ENCODE results near the gene HIVEP2.

HIVEP2 gene

DNA sequence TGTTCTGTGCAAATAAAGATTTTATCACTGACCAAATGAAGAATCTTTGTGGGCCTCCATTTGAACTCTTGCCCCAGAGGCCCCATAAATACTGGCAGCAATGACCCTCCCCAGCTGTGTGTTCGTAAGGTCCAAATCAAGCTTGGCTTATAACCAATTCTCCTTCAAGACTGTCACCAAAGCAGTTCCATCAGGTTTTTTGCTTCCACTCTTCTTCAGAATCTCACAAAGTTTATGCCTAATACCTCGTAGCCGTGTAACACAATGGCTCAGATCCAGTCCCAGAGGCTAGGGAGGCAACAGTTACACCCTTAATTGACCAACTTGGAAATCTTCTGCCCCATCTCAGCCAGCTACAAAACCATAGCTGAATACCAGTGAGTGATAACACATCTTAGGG lies 120.5 kb downstream of the HIVEP2 start:
- peaks cover 0 to 6% (median 4%) of the 10 kb centered on the region in 11 experiments; a peak in 3 of 22 replicates for H3K9me3 ChIP-seq (replicated peaks in 1 of 11)

DNA sequence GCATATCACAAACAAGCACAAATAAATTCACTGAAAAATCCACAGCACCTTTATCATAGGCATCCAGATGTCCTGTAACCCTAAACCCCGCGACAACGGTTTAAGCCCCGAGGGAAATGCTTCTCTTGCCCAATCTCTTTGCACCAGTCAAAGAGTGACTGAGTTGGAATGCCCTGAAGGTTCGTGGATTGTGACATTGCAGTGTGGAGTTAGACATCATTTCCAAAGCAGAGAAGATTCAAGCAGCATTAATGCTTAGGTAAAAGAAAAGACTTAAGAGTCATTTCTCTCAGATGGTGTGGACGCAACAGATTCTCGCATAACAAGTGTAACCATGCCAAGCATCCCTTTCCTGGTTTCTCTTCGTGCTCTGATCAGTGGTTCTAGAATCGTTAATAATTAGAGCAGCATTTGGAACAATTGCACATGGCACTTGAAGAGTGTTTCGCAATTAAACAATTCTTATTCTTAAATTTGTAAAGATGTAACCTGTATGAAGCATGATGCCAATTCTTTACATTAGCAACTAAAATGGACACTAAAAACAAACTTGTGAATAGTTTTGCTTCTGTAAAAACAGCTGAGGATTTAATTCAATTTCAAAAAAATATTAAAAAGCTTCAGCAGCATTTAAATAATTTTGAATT lies 121.6 kb downstream of the HIVEP2 start:
- peak overlapping the region in 3 of 11 experiments; percentile 10 to 41 (median 35); a peak in 2 of 22 replicates for H3K27ac ChIP-seq
- H3K4me1 ChIP-seq = peaks cover 28 to 54% (median 44%) of the 10 kb centered on the region in 10 experiments
- no peak overlapping the region for H3K9ac ChIP-seq
- no peak overlapping the region for H3K4me3 ChIP-seq
- TF ChIP-seq Cebpa-rat (IDR thresholded peaks at IDR 0.05) = peak in 7 of 11 experiments; percentile 32 to 72 (median 59); a peak in 8 of 22 replicates
- H3K4me2 ChIP-seq = peak overlapping the region in 7 of 11 experiments; percentile 8 to 33 (median 22); a peak in 11 of 22 replicates
- peaks cover 0 to 21% (median 0%) of the 10 kb centered on the region in 11 experiments; a peak in 4 of 22 replicates for H4K20me1 ChIP-seq
- peaks cover 0 to 6% (median 4%) of the 10 kb centered on the region in 11 experiments; a peak in 3 of 22 replicates for H3K9me3 ChIP-seq (replicated peaks in 1 of 11)
- no peaks in the 10 kb centered on the region for H3K27me3 ChIP-seq
- H3K36me3 ChIP-seq = peaks cover 0 to 40% (median 15%) of the 10 kb centered on the region in 11 experiments; a peak in 13 of 22 replicates

More for the DNA sequence above, 120.5 kb downstream of the HIVEP2 start:
- peaks cover 0 to 48% (median 18%) of the 10 kb centered on the region in 11 experiments; a peak in 14 of 22 replicates for H3K36me3 ChIP-seq
- no peak overlapping the region for H3K4me2 ChIP-seq
- H4K20me1 ChIP-seq = peaks cover 0 to 21% (median 0%) of the 10 kb centered on the region in 11 experiments; a peak in 4 of 22 replicates
- TF ChIP-seq Cebpa-rat (IDR thresholded peaks at IDR 0.05) = no peak
- H3K4me3 ChIP-seq = no peak overlapping the region
- H3K4me1 ChIP-seq = peaks cover 27 to 49% (median 39%) of the 10 kb centered on the region in 10 experiments
- H3K27me3 ChIP-seq = no peaks in the 10 kb centered on the region
- no peak overlapping the region for H3K9ac ChIP-seq
- H3K27ac ChIP-seq = no peak overlapping the region

DNA sequence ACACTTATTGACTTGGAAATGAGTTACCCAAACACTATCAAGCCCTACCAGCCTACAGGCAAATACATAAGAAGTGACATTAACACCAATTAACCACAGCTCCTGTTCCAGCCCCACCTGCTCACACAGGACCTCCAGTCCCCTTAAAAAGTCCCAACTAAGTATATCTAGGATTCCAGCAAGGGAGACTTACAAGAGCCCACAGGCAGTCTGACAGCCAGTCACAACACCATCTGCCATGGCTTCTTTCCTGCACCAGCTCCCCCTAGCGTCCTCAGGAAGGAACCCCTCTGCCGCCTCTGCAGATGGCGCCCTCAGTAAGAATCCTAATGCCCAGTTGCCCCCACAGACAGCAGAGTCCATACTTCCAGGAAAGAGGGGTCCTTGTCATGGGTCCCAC lies 122.1 kb downstream of the HIVEP2 start:
- Histone ChIP-seq H3K9me3 (replicated peaks in 1 of 11) (peaks cover 0 to 6% (median 4%) of the 10 kb centered on the region in 11 experiments; a peak in 3 of 22 replicates), H3K4me3 (no peak overlapping the region), H3K27ac (peak overlapping the region in 4 of 11 experiments; percentile 2 to 41 (median 22); a peak in 2 of 22 replicates), H3K36me3 (peaks cover 0 to 37% (median 15%) of the 10 kb centered on the region in 11 experiments; a peak in 13 of 22 replicates), H3K4me1 (peaks cover 28 to 54% (median 45%) of the 10 kb centered on the region in 10 experiments), H3K9ac (no peak overlapping the region), H4K20me1 (peaks cover 0 to 21% (median 0%) of the 10 kb centered on the region in 11 experiments; a peak in 4 of 22 replicates), H3K27me3 (no peaks in the 10 kb centered on the region), H3K4me2 (peak overlapping the region in 8 of 11 experiments; percentile 8 to 33 (median 20); a peak in 12 of 22 replicates)
- TF ChIP-seq Cebpa-rat (IDR thresholded peaks at IDR 0.05) = no peak

DNA sequence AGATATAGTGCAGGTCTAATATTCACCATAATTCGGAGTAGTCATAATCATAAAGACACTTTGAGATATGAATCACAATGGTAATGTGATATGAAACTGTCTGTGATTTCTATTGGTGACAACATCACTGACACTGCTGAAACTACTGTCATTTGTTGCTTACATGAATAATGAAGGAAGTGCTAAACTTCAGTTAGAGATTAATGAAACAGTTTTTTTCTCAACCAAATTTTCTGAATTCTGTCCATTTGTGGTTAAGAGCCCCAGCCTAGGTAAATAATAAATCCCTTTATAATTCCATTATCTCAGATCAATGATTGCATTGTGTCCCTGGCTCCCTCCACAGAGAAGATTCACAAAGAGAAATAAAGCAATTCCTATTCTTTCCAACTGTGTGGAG lies 122.6 kb downstream of the HIVEP2 start:
- Histone ChIP-seq H4K20me1 (peaks cover 0 to 21% (median 0%) of the 10 kb centered on the region in 11 experiments; a peak in 4 of 22 replicates), H3K36me3 (peaks cover 0 to 35% (median 15%) of the 10 kb centered on the region in 11 experiments; a peak in 13 of 22 replicates), H3K9ac (no peak overlapping the region), H3K9me3 (replicated peaks in 1 of 11) (peaks cover 0 to 6% (median 4%) of the 10 kb centered on the region in 11 experiments; a peak in 3 of 22 replicates), H3K4me1 (peaks cover 28 to 52% (median 45%) of the 10 kb centered on the region in 10 experiments), H3K27ac (peak overlapping the region in 4 of 11 experiments; percentile 2 to 41 (median 22); a peak in 2 of 22 replicates), H3K4me2 (peak overlapping the region in 8 of 11 experiments; percentile 8 to 33 (median 20); a peak in 10 of 22 replicates), H3K4me3 (no peak overlapping the region), H3K27me3 (no peaks in the 10 kb centered on the region)
- TF ChIP-seq Cebpa-rat (IDR thresholded peaks at IDR 0.05) = no peak

DNA sequence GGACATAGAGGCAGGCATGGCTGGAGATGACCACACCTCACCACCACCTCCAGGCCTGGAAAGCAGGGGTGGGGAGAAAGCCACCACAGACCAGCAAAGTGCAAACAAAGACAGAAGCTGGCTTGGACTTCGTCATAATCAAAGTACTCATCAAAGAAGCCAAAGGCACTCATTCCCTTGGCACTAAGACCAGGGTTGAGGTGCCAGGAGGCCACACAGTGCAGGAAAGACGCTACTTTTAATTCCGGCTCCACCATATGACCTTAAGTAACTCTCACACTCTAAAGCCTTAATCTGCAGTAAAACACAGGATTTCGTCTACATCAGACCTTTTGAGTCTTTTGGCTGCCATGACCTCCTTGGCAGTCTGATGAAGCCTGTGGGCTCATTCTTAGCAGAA lies 123.1 kb downstream of the HIVEP2 start:
- Histone ChIP-seq H3K27me3 (no peaks in the 10 kb centered on the region), H3K4me1 (peaks cover 28 to 49% (median 44%) of the 10 kb centered on the region in 10 experiments), H4K20me1 (peaks cover 0 to 21% (median 0%) of the 10 kb centered on the region in 11 experiments; a peak in 4 of 22 replicates), H3K9me3 (replicated peaks in 1 of 11) (peaks cover 0 to 6% (median 4%) of the 10 kb centered on the region in 11 experiments; a peak in 3 of 22 replicates), H3K4me2 (peak overlapping the region in 10 of 11 experiments; percentile 30 to 95 (median 85); a peak in 18 of 22 replicates), H3K9ac (no peak overlapping the region), H3K36me3 (peaks cover 0 to 34% (median 15%) of the 10 kb centered on the region in 11 experiments; a peak in 12 of 22 replicates), H3K4me3 (no peak overlapping the region), H3K27ac (peak overlapping the region in 4 of 11 experiments; percentile 6 to 55 (median 28); a peak in 3 of 22 replicates)
- TF ChIP-seq Cebpa-rat (IDR thresholded peaks at IDR 0.05) = no peak

DNA sequence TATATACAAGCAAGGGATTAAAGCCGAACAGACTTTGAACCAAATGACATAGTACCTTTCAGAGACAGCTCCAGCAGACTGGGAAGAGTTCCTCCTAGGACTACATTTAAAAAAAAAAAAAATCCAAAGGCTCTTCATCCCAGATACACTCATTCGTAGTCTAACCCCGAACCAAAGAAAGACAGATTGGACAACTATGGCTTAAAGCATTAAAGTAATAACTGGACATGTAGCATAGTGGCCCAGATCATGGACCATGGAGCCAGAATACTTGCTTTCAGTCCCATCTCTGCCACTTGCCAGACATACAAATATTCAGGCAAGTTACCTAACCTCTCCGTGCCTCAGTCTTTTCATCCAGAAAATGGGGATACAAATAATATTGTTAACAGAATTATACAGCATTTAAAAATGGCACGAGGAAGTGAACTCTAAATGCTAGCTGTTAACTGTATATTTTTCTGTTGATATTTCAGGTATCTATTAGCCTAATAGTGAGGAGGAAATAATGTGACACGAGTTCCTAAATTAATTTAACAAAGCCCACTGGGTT lies 123.7 kb downstream of the HIVEP2 start:
- H3K4me3 ChIP-seq = no peak overlapping the region
- peaks cover 28 to 49% (median 44%) of the 10 kb centered on the region in 10 experiments for H3K4me1 ChIP-seq
- peaks cover 0 to 6% (median 4%) of the 10 kb centered on the region in 11 experiments; a peak in 3 of 22 replicates for H3K9me3 ChIP-seq (replicated peaks in 1 of 11)
- H3K27ac ChIP-seq = peak overlapping the region in 4 of 11 experiments; percentile 6 to 55 (median 28); a peak in 5 of 22 replicates
- peak overlapping the region in 1 of 11 experiments; percentile 51; a peak in 2 of 22 replicates for H3K9ac ChIP-seq
- H3K36me3 ChIP-seq = peaks cover 0 to 34% (median 14%) of the 10 kb centered on the region in 11 experiments; a peak in 14 of 22 replicates
- peaks cover 0 to 21% (median 0%) of the 10 kb centered on the region in 11 experiments; a peak in 4 of 22 replicates for H4K20me1 ChIP-seq
- TF ChIP-seq Cebpa-rat (IDR thresholded peaks at IDR 0.05) = no peak
- H3K27me3 ChIP-seq = no peaks in the 10 kb centered on the region
- H3K4me2 ChIP-seq = peak overlapping the region; percentile 65 to 95 (median 85); a peak in 20 of 22 replicates

DNA sequence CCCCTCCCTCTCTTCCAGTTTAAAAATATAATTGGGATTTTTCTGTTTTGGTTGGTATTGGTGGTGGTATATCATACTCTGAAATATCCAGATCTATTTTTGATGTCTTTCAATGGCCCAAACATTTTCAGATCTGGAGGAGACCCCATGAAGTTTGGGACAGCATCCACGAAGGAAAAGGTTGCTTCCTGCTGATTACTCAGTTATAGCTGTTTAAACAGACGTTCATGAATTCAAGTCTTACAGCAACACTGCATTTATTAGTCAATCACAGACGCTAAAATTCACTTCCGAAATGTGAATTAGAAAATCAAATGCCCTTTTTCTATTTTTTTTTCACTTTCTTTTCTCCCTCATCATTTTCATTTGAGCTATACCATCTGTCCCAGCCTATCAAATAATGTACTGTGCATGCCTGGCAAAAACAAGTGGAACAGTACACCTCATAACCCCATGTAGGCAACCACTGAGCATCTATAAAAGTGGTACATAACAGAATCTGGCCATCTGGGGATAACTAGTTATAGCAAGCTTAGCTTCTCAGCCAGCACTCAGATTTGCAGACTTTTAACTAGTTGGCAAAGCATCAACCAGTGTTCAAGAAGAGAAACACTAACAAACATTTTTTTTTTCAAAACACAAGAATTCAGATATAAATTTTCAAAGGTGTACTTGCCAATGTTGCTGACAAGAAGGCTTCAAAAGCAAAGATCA lies 124.5 kb downstream of the HIVEP2 start:
- Histone ChIP-seq H3K4me2 (peak overlapping the region; percentile 65 to 95 (median 85)), H3K27ac (peak overlapping the region; percentile 33 to 55 (median 40); a peak in 19 of 22 replicates), H4K20me1 (peaks cover 0 to 21% (median 0%) of the 10 kb centered on the region in 11 experiments; a peak in 4 of 22 replicates), H3K4me1 (peaks cover 28 to 49% (median 44%) of the 10 kb centered on the region in 10 experiments), H3K9me3 (replicated peaks in 1 of 11) (peaks cover 0 to 6% (median 4%) of the 10 kb centered on the region in 11 experiments; a peak in 3 of 22 replicates), H3K4me3 (peak overlapping the region; percentile 34 to 62 (median 48); a peak in 19 of 20 replicates), H3K27me3 (no peaks in the 10 kb centered on the region), H3K9ac (peak overlapping the region in 10 of 11 experiments; percentile 29 to 62 (median 46); a peak in 16 of 22 replicates), H3K36me3 (peaks cover 0 to 36% (median 16%) of the 10 kb centered on the region in 11 experiments; a peak in 14 of 22 replicates)
- no peak for TF ChIP-seq Cebpa-rat (IDR thresholded peaks at IDR 0.05)

Data from BLaER1 treated with 17β-estradiol and CSF1 and Interleukin-3, amounts not matched to agents 10 nM and 100 nM (cell line).